Small intestine (tissue), 7 donors: ENCODE measurements around the gene PHYHIPL. TPM values are rescaled to one million over a fixed set of nuclear protein-coding genes. Genes with fewer than 3 reads are reported as not detected.

ENCODE experiments used
- DNase-seq, 2 donors: peaks; one replicate each; pipeline versions ENCODE4 v3.0.0 to v3.0.0-alpha.2; 2013
- FAIRE-seq: peaks from 2 replicates; lab custom pipeline; 2012; peaks lifted over from hg19 to GRCh38; lab: Jason Lieb, UNC
- H3K27ac ChIP-seq, 3 donors: one replicate each; pipeline ENCODE4 v1.5.1; 2013; ENCODE audit warnings: low read length in 2 of 3, mild to moderate bottlenecking in 2 of 3, control low read depth in 1 of 3, inconsistent platforms in 1 of 3, low read depth in 1 of 3, moderate library complexity in 1 of 3
- H3K27me3 ChIP-seq, 3 donors: one replicate each; pipeline ENCODE4 v1.6.1; 2013; ENCODE audit warnings: low read length in 3 of 3, inconsistent platforms in 1 of 3; ENCODE audit not compliant: control insufficient read depth in 3 of 3, insufficient read depth in 3 of 3
- H3K36me3 ChIP-seq, 3 donors: one replicate each; pipeline ENCODE4 v1.6.1; 2013; ENCODE audit warnings: low read length in 3 of 3, inconsistent platforms in 1 of 3, low read depth in 1 of 3, mild to moderate bottlenecking in 1 of 3, moderate library complexity in 1 of 3; ENCODE audit not compliant: control insufficient read depth in 3 of 3, insufficient read depth in 2 of 3
- H3K4me1 ChIP-seq, 3 donors: one replicate each; pipeline ENCODE4 v1.6.1; 2013; ENCODE audit warnings: low read length in 2 of 3, inconsistent platforms in 1 of 3, low read depth in 1 of 3, mild to moderate bottlenecking in 1 of 3, moderate library complexity in 1 of 3; ENCODE audit not compliant: control insufficient read depth in 3 of 3, insufficient read depth in 2 of 3
- H3K4me3 ChIP-seq, 3 donors: one replicate each; pipeline ENCODE4 v1.5.1; 2013; ENCODE audit warnings: low read length in 3 of 3, control low read depth in 1 of 3, inconsistent platforms in 1 of 3, low read depth in 1 of 3, mild to moderate bottlenecking in 1 of 3, moderate library complexity in 1 of 3
- H3K9me3 ChIP-seq, 2 donors: one replicate each; pipeline ENCODE4 v1.6.1; 2013; ENCODE audit warnings: low read depth in 1 of 2, low read length in 1 of 2; ENCODE audit not compliant: control insufficient read depth in 2 of 2, insufficient read depth in 1 of 2
- WGBS, 3 donors: extraction: QIAGEN DNeasy Blood & Tissue Kit; methylation state at CpG; one replicate each; pipeline ENCODE4 v1.1.7; 2013; 5-methylcytosine and 5-hydroxymethylcytosine counted together
- polyA plus RNA-seq, 4 donors: library from polyadenylated mRNA; stranded (reverse) in 3 of 4; unstranded in 1 of 4; fragments of 200-250 nt in 3 of 4; fragments of 120-200 nt in 1 of 4; gene quantifications; one replicate each; pipeline versions ENCODE4 v1.2.1 to v1.2.3, GENCODE V29; 2013
- donor health status: healthy with polysubstance abuse.
- donor health status: control.
- donor health status: control.
- donor health status: Bipolar disorder and iron deficiency.
- donor health status: healthy.

PHYHIPL gene
- polyA plus RNA-seq, 4 donors = 7.0 to 19.7 (median 15.1) TPM

- WGBS, 3 donors = 78 to 89% (median 83%) methylated on average over 1 of the region's 1 CpG
- Histone ChIP-seq H3K9me3 (no peaks in the 10 kb centered on the region), H3K27ac (no peak overlapping the region), H3K4me3 (no peak overlapping the region), H3K4me1 (no peaks in the 10 kb centered on the region), H3K27me3 (no peaks in the 10 kb centered on the region), H3K36me3 (no peaks in the 10 kb centered on the region)
- FAIRE-seq = no peak
- DNase-seq = no peak
Measured at GRCh38 chr10:59279991-59280505, 103.6 kb downstream of the PHYHIPL start.

- FAIRE-seq (no peak), DNase-seq (no peak)
- WGBS, 3 donors = 55 to 75% (median 66%) methylated on average over 1 of the region's 1 CpG
Measured at GRCh38 chr10:59281861-59282260, 105.4 kb downstream of the PHYHIPL start.

GRCh38 chr10:59283456-59284091 is 107.1 kb downstream of the PHYHIPL start:
- FAIRE-seq = no peak
- DNase-seq = no peak
- H3K9me3 ChIP-seq = no peaks in the 10 kb centered on the region

More at GRCh38 chr10:59281861-59282260, 105.4 kb downstream of the PHYHIPL start:
- Histone ChIP-seq H3K27ac (no peak overlapping the region), H3K4me1 (no peaks in the 10 kb centered on the region), H3K27me3 (no peaks in the 10 kb centered on the region), H3K36me3 (no peaks in the 10 kb centered on the region), H3K9me3 (no peaks in the 10 kb centered on the region), H3K4me3 (no peak overlapping the region)

GRCh38 chr10:59284118-59284975 is 107.9 kb downstream of the PHYHIPL start:
- Histone ChIP-seq H3K4me1 (no peaks in the 10 kb centered on the region), H3K36me3 (no peaks in the 10 kb centered on the region), H3K9me3 (no peaks in the 10 kb centered on the region), H3K4me3 (no peak overlapping the region), H3K27ac (no peak overlapping the region), H3K27me3 (no peaks in the 10 kb centered on the region)
- no peak for DNase-seq
- FAIRE-seq = no peak
- WGBS, 3 donors = 71 to 81% (median 75%) methylated on average over 7 of the region's 7 CpGs

More at GRCh38 chr10:59283456-59284091, 107.1 kb downstream of the PHYHIPL start:
- no peak overlapping the region for H3K4me3 ChIP-seq
- no peaks in the 10 kb centered on the region for H3K4me1 ChIP-seq
- no peaks in the 10 kb centered on the region for H3K27me3 ChIP-seq
- no peaks in the 10 kb centered on the region for H3K36me3 ChIP-seq
- 53 to 65% (median 62%) methylated on average over 9 of the region's 9 CpGs for WGBS, 3 donors
- H3K27ac ChIP-seq = no peak overlapping the region

- no peaks in the 10 kb centered on the region for H3K9me3 ChIP-seq
- 79 to 92% (median 81%) methylated on average over 4 of the region's 4 CpGs for WGBS, 3 donors
- no peaks in the 10 kb centered on the region for H3K36me3 ChIP-seq
- no peaks in the 10 kb centered on the region for H3K27me3 ChIP-seq
- no peak overlapping the region for H3K4me3 ChIP-seq
- no peak for FAIRE-seq
- DNase-seq = no peak
- no peaks in the 10 kb centered on the region for H3K4me1 ChIP-seq
- no peak overlapping the region for H3K27ac ChIP-seq
Measured at GRCh38 chr10:59285073-59285472, 108.6 kb downstream of the PHYHIPL start.

- no peak for FAIRE-seq
Measured at GRCh38 chr10:59285848-59286247, 109.4 kb downstream of the PHYHIPL start.

GRCh38 chr10:59287587-59288255 is 111.3 kb downstream of the PHYHIPL start:
- WGBS, 3 donors = 86 to 92% (median 92%) methylated on average over 3 of the region's 3 CpGs
- no peak for DNase-seq

More at GRCh38 chr10:59285848-59286247, 109.4 kb downstream of the PHYHIPL start:
- Histone ChIP-seq H3K27me3 (no peaks in the 10 kb centered on the region), H3K27ac (no peak overlapping the region), H3K9me3 (no peaks in the 10 kb centered on the region), H3K4me3 (no peak overlapping the region), H3K4me1 (no peaks in the 10 kb centered on the region), H3K36me3 (no peaks in the 10 kb centered on the region)
- no peak for DNase-seq
- 86 to 92% (median 87%) methylated on average over 4 of the region's 4 CpGs for WGBS, 3 donors

GRCh38 chr10:59289853-59290252 is 113.4 kb downstream of the PHYHIPL start:
- no peak for FAIRE-seq
- no peak overlapping the region for H3K4me3 ChIP-seq
- H3K9me3 ChIP-seq = no peaks in the 10 kb centered on the region
- 68 to 75% (median 68%) methylated on average over 3 of the region's 3 CpGs for WGBS, 3 donors
- no peaks in the 10 kb centered on the region for H3K4me1 ChIP-seq
- no peaks in the 10 kb centered on the region for H3K36me3 ChIP-seq
- no peaks in the 10 kb centered on the region for H3K27me3 ChIP-seq
- H3K27ac ChIP-seq = no peak overlapping the region
- DNase-seq = no peak

More at GRCh38 chr10:59287587-59288255, 111.3 kb downstream of the PHYHIPL start:
- H3K36me3 ChIP-seq = no peaks in the 10 kb centered on the region
- H3K9me3 ChIP-seq = no peaks in the 10 kb centered on the region
- no peaks in the 10 kb centered on the region for H3K4me1 ChIP-seq
- FAIRE-seq = no peak
- H3K27me3 ChIP-seq = no peaks in the 10 kb centered on the region
- no peak overlapping the region for H3K4me3 ChIP-seq
- H3K27ac ChIP-seq = no peak overlapping the region
